Stimulated activated naive CD8-positive, alpha-beta T cell treated with anti-CD3 and anti-CD28 coated beads, Interleukin-15, Interleukin-2, amounts not matched to agents 100 ng/mL and 50 ng/mL, for 24 hours (primary cell): ENCODE measurements around the gene UBXN6.
A peak's percentile ranks its signal among the peaks of the same experiment; 100 is the strongest.

ENCODE experiments used
- H3K27ac Mint-ChIP-seq: one replicate; pipeline ENCODE4 v1.8.0; 2021; ENCODE audit warnings: mild to moderate bottlenecking, mixed read lengths
- H3K27me3 Mint-ChIP-seq: one replicate; pipeline ENCODE4 v1.8.0; 2021; ENCODE audit warnings: mixed read lengths
- H3K36me3 Mint-ChIP-seq: one replicate; pipeline ENCODE4 v1.8.0; 2021; ENCODE audit warnings: low read depth, mixed read lengths
- H3K4me1 Mint-ChIP-seq: one replicate; pipeline ENCODE4 v1.8.0; 2021; ENCODE audit warnings: low read depth, mixed read lengths
- H3K4me3 Mint-ChIP-seq: one replicate; pipeline ENCODE4 v1.8.0; 2021; ENCODE audit warnings: mild to moderate bottlenecking, mixed read lengths
- H3K9me3 Mint-ChIP-seq: one replicate; pipeline ENCODE4 v1.8.0; 2021; ENCODE audit warnings: mixed read lengths

Gene UBXN6, protein sequence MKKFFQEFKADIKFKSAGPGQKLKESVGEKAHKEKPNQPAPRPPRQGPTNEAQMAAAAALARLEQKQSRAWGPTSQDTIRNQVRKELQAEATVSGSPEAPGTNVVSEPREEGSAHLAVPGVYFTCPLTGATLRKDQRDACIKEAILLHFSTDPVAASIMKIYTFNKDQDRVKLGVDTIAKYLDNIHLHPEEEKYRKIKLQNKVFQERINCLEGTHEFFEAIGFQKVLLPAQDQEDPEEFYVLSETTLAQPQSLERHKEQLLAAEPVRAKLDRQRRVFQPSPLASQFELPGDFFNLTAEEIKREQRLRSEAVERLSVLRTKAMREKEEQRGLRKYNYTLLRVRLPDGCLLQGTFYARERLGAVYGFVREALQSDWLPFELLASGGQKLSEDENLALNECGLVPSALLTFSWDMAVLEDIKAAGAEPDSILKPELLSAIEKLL

GRCh38 chr19:4457654-4458395, at the start of gene UBXN6:
TSS of gene UBXN6 (minus strand) at chr19:4457794. CDS start at chr19:4457697, 97 bp downstream.
- H3K4me3 Mint-ChIP-seq = peak within 1 kb of the TSS; percentile 89
- no peaks in the 10 kb centered on the region for H3K9me3 Mint-ChIP-seq
- no peaks in the 10 kb centered on the region for H3K36me3 Mint-ChIP-seq
- H3K4me1 Mint-ChIP-seq = peaks cover 12% of the 10 kb centered on the region
- no peaks in the 10 kb centered on the region for H3K27me3 Mint-ChIP-seq
- peak within 1 kb of the TSS; percentile 93 for H3K27ac Mint-ChIP-seq

GRCh38 chr19:4507150-4507452, 49.5 kb upstream of the UBXN6 start:
- Mint-ChIP-seq H3K9me3 (no peaks in the 10 kb centered on the region), H3K27ac (no peak overlapping the region), H3K4me1 (peaks cover 10% of the 10 kb centered on the region), H3K4me3 (no peak overlapping the region), H3K27me3 (no peaks in the 10 kb centered on the region), H3K36me3 (peaks cover 11% of the 10 kb centered on the region)

DNA sequence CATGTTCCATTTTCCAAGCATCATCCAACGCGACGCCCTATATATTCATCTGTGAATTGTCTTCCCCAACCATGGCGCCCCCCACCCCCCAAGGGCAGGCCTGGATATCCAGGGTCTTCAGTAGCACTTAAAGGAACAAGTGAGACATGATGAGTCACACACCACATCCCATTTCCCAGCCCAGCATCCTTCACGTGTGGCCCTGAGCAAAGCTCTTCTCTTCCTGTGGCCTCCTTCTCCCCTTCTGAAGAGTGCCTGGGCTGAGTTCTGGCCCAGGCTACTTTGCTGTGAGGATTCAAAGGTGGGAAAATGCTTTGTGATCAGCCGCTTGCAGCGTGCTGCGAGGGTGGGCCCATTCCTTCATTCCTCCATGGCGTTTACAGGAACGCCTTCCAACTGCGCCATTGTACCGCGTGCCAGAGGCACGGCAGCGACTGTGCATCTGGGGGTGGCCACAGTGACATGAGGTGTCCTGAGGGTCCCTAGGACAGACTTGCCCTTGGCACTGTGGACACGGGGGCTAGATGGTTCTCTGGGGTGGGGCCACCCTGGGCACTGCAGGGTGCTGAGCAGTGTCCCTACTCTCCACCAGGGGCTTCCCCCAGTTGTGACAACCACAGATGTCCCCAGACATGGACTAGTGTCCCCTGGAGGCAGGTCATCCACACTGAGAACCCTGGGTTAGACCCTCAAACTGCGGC, 49.0 kb upstream of the UBXN6 start:
- Mint-ChIP-seq H3K4me3 (no peak overlapping the region), H3K36me3 (peaks cover 11% of the 10 kb centered on the region), H3K27me3 (no peaks in the 10 kb centered on the region), H3K4me1 (peaks cover 10% of the 10 kb centered on the region), H3K9me3 (no peaks in the 10 kb centered on the region), H3K27ac (peak overlapping the region; percentile 21)

DNA sequence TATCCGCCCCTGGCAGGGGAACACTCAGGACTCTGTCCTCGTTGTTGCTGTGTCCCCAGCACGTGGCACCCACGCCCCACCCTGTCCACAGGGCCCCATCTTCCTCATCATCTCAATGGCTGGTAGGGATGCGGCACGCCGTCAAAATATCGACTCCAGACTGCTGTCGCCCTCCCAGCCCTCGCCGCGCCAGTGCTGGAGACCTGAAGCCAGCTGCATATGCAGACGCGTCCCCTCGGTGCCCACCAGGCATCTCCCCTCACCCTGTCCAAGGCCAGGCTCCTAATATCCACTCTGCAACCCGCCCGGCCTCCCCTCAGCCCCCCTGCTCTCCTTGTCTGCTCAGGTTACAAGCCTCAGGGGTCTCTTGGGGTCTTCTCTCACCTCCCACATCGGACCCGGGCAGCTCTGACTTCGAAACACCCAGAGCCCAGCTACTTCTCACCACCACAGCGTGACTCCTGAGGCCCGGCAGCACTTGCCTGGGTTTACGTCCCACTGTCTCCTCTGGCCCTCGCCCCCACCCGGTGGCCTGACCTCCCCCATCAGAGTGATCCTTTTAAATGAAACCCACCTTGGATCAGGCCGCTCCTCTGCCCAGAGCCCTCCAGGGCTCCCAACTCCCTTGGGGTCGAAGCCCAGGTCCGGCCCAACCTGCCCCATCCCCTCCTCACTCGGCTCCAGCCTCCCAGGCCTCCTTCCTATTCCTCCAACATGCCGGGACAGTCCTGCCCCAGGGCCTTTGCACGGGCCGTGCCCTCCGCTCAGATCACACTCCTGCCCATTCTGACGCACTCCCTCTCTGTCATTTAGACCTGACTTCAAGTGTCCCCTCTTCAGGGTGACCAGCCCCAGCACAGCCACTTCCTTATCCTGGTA, 48.2 kb upstream of the UBXN6 start:
- Mint-ChIP-seq H3K4me3 (no peak overlapping the region), H3K9me3 (no peaks in the 10 kb centered on the region), H3K36me3 (peaks cover 13% of the 10 kb centered on the region), H3K4me1 (peaks cover 10% of the 10 kb centered on the region), H3K27me3 (no peaks in the 10 kb centered on the region), H3K27ac (peak overlapping the region; percentile 21)

DNA sequence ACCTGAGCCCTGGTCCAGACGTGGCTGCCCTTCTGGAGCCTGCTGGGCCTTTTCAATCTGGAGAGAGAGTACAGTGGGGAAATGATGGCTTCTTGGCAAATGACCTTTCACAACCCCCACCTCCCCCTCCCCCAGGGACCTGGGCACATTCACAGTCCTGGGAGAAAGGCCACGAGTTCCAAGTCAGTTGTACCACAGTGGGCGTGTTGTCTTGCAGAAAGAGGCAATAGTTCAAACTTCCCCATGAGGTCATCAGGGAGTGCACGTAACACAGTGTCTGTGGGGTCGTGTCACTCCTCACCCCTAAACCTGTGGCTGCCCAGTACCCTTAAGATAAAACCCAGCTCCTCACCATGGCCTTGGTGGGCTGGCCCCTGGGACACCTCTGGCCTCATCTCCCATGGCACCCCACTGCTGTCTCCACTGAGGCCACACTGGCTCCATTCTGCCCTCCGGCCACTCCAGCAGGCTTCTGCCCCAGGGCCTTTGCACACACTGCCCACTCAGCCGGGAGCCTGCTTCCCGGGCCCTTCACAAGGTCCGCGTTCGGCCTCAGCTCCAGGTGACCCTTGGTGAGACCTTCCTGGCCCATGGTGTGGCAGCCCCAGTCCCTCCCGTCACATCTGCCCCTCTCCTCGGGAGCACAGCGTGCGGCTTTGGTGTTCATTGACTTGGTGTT, 47.4 kb upstream of the UBXN6 start:
- Mint-ChIP-seq H3K4me1 (peaks cover 10% of the 10 kb centered on the region), H3K27me3 (no peaks in the 10 kb centered on the region), H3K36me3 (peaks cover 14% of the 10 kb centered on the region), H3K4me3 (no peak overlapping the region), H3K9me3 (no peaks in the 10 kb centered on the region), H3K27ac (no peak overlapping the region)

GRCh38 chr19:4504297-4504701, 46.7 kb upstream of the UBXN6 start:
- Mint-ChIP-seq H3K27ac (no peak overlapping the region), H3K9me3 (no peaks in the 10 kb centered on the region), H3K36me3 (peaks cover 14% of the 10 kb centered on the region), H3K27me3 (no peaks in the 10 kb centered on the region), H3K4me3 (no peak overlapping the region), H3K4me1 (peaks cover 10% of the 10 kb centered on the region)

DNA sequence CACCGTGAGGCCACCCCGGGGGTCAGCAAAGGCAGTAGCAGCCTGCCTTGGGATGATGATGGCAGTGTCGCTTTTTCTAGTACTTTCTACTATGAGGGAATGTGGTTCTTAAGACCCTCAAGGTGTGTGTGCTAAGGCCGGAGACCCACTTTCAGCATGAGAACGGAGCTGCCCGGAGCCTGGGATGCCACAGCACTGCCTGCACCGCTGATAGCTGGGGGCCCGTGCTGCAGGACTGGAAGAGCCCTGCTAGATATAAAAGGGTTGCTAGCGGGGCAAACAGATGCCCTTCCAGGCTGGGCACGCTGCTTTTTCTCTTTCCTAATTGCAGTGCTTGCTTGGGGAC, 46.2 kb upstream of the UBXN6 start:
- no peaks in the 10 kb centered on the region for H3K27me3 Mint-ChIP-seq
- H3K36me3 Mint-ChIP-seq = peaks cover 14% of the 10 kb centered on the region
- no peak overlapping the region for H3K27ac Mint-ChIP-seq

DNA sequence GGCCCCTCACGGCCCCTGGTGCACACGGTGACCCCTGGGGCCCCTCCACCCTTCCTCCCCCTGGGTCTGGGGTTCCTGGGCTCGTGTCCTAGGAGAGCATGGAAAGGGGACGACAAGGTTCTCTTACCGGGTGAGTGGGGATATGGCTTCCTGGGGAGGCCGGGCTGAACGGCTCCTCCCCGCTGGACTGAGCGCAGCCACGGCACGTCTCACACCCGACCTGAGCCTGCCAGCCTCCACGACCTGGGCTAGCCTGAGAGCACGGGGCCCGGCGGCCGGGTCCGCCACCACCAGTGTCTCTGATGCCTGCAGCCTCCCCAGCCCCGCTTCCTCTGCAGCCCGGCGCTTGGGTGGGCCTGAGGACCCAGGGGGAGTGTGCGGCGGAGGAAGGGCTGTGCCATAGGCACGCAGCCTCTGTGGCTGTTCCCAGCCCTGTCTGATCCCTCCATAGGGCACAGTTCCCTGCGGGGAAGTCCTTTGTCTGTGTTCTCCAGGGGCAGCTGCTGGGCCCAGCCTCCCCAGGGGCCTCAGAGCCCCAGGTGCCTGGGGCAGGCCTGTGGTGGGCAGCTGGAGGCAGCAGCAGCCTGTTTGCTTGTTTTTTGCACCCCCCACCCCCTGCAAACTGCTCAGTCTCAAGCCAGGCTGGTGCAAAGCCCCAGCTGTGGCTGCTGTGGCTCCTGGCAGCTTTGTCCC, 45.7 kb upstream of the UBXN6 start:
- H3K27me3 Mint-ChIP-seq = no peaks in the 10 kb centered on the region
- no peak overlapping the region for H3K4me3 Mint-ChIP-seq
- peaks cover 14% of the 10 kb centered on the region for H3K36me3 Mint-ChIP-seq
- H3K27ac Mint-ChIP-seq = no peak overlapping the region
- peaks cover 10% of the 10 kb centered on the region for H3K4me1 Mint-ChIP-seq
- no peaks in the 10 kb centered on the region for H3K9me3 Mint-ChIP-seq

More for the DNA sequence above, 46.2 kb upstream of the UBXN6 start:
- H3K9me3 Mint-ChIP-seq = no peaks in the 10 kb centered on the region
- H3K4me3 Mint-ChIP-seq = no peak overlapping the region
- H3K4me1 Mint-ChIP-seq = peaks cover 10% of the 10 kb centered on the region

- no peak overlapping the region for H3K27ac Mint-ChIP-seq
- no peaks in the 10 kb centered on the region for H3K9me3 Mint-ChIP-seq
- no peaks in the 10 kb centered on the region for H3K27me3 Mint-ChIP-seq
- H3K4me1 Mint-ChIP-seq = peaks cover 10% of the 10 kb centered on the region
- peaks cover 14% of the 10 kb centered on the region for H3K36me3 Mint-ChIP-seq
- H3K4me3 Mint-ChIP-seq = no peak overlapping the region
These were observed 44.9 kb upstream of the UBXN6 start for GRCh38 chr19:4502282-4503131.

GRCh38 chr19:4501691-4502090, 44.1 kb upstream of the UBXN6 start:
- Mint-ChIP-seq H3K9me3 (no peaks in the 10 kb centered on the region), H3K27ac (no peak overlapping the region), H3K4me3 (no peak overlapping the region), H3K4me1 (peaks cover 8% of the 10 kb centered on the region), H3K27me3 (no peaks in the 10 kb centered on the region), H3K36me3 (peaks cover 14% of the 10 kb centered on the region)

DNA sequence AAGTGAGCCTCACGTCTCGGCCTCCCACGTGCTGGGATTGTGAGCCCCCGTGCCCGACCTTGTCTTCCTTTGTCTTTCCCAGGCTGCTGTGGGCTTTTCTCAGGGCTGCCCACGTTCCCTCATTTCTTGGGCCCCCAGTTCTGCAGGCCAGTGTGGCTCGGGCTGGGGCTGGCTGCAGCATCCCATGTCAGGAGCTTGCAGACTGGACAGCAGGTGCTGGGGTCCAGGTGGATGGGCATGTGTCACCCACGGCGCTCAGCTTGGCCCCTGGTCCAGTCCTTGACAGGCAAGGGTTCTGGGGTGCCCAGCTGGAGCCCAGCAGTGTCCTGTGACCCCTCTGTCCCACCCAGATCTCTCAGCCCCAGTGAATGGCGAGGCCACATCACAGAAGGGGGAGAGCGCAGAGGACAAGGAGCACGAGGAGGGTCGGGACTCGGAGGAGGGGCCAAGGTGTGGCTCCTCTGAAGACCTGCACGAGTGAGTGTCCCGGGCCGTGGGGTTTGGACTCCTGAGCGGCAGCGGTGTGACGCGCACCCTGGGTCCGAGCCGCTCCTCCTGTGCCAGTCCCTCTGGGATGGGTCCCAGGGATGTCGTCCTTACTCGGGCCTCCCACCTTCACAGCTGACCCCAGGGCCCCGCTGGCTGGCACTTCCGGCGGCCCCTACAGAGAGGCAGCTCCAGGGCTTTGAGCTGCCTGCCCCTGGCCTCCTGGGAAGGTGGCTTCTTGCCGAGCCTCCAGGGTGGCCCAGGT, 43.4 kb upstream of the UBXN6 start:
- peaks cover 1% of the 10 kb centered on the region for H3K4me1 Mint-ChIP-seq

GRCh38 chr19:4499855-4500254, 42.3 kb upstream of the UBXN6 start:
- Mint-ChIP-seq H3K4me1 (no peaks in the 10 kb centered on the region), H3K27me3 (no peaks in the 10 kb centered on the region), H3K9me3 (no peaks in the 10 kb centered on the region), H3K27ac (no peak overlapping the region), H3K36me3 (peaks cover 3% of the 10 kb centered on the region), H3K4me3 (no peak overlapping the region)

More for the DNA sequence above, 43.4 kb upstream of the UBXN6 start:
- no peak overlapping the region for H3K27ac Mint-ChIP-seq
- peaks cover 10% of the 10 kb centered on the region for H3K36me3 Mint-ChIP-seq
- H3K4me3 Mint-ChIP-seq = no peak overlapping the region
- H3K27me3 Mint-ChIP-seq = no peaks in the 10 kb centered on the region
- H3K9me3 Mint-ChIP-seq = no peaks in the 10 kb centered on the region
